ENCODE measurements around the gene B4GALNT4. TPM values are rescaled to one million over a fixed set of nuclear protein-coding genes. Genes with fewer than 3 reads are reported as not detected.

Gene B4GALNT4
- total RNA-seq, 1 donor from 2014 or later = 201 TPM

GRCh38 chr11:381501-382072, 12.3 kb downstream of the B4GALNT4 start:
- Mint-ChIP-seq H3K27me3 (ENCODE audit: low read depth) (peaks cover 2% of the 10 kb centered on the region), H3K36me3 (ENCODE audit: low read depth) (peaks cover 19% of the 10 kb centered on the region), H3K27ac (ENCODE audit: unreplicated experiment) (peak overlapping the region; percentile 65), H3K4me3 (no peak overlapping the region), H3K9me3 (no peaks in the 10 kb centered on the region), H3K4me1 (peaks cover 9% of the 10 kb centered on the region)
- no peak for DNase-seq (ENCODE audit: low read depth, low spot score)
- TF ChIP-seq CTCF (conservative IDR thresholded peaks at IDR 0.05) = no peak

GRCh38 chr11:382081-382629, 12.9 kb downstream of the B4GALNT4 start:
- H3K27ac Mint-ChIP-seq (ENCODE audit: unreplicated experiment) = peak overlapping the region; percentile 65
- H3K4me1 Mint-ChIP-seq = peaks cover 9% of the 10 kb centered on the region
- H3K4me3 Mint-ChIP-seq = peak overlapping the region; percentile 57
- no peak for TF ChIP-seq CTCF (conservative IDR thresholded peaks at IDR 0.05)
- DNase-seq (ENCODE audit: low read depth, low spot score) = no peak
- peaks cover 1% of the 10 kb centered on the region for H3K9me3 Mint-ChIP-seq
- H3K36me3 Mint-ChIP-seq (ENCODE audit: low read depth) = peaks cover 20% of the 10 kb centered on the region
- peaks cover 2% of the 10 kb centered on the region for H3K27me3 Mint-ChIP-seq (ENCODE audit: low read depth)

- H3K27ac Mint-ChIP-seq (ENCODE audit: unreplicated experiment) = no peak overlapping the region
- H3K4me1 Mint-ChIP-seq = peaks cover 6% of the 10 kb centered on the region
- TF ChIP-seq CTCF (conservative IDR thresholded peaks at IDR 0.05) = no peak
- peaks cover 3% of the 10 kb centered on the region for H3K9me3 Mint-ChIP-seq
- H3K36me3 Mint-ChIP-seq (ENCODE audit: low read depth) = peaks cover 14% of the 10 kb centered on the region
- peak overlapping the region; percentile 76 for H3K4me3 Mint-ChIP-seq
- peaks cover 6% of the 10 kb centered on the region for H3K27me3 Mint-ChIP-seq (ENCODE audit: low read depth)
- no peak for DNase-seq (ENCODE audit: low read depth, low spot score)
Observed at GRCh38 chr11:383431-383830, 14.1 kb downstream of the B4GALNT4 start.

GRCh38 chr11:384511-384910, 15.2 kb downstream of the B4GALNT4 start:
- H3K9me3 Mint-ChIP-seq = peaks cover 3% of the 10 kb centered on the region
- peaks cover 6% of the 10 kb centered on the region for H3K4me1 Mint-ChIP-seq
- no peak for TF ChIP-seq CTCF (conservative IDR thresholded peaks at IDR 0.05)
- H3K4me3 Mint-ChIP-seq = no peak overlapping the region
- peaks cover 8% of the 10 kb centered on the region for H3K36me3 Mint-ChIP-seq (ENCODE audit: low read depth)
- peaks cover 6% of the 10 kb centered on the region for H3K27me3 Mint-ChIP-seq (ENCODE audit: low read depth)
- H3K27ac Mint-ChIP-seq (ENCODE audit: unreplicated experiment) = no peak overlapping the region
- no peak for DNase-seq (ENCODE audit: low read depth, low spot score)

- H3K27me3 Mint-ChIP-seq (ENCODE audit: low read depth) = peaks cover 6% of the 10 kb centered on the region
- peaks cover 8% of the 10 kb centered on the region for H3K36me3 Mint-ChIP-seq (ENCODE audit: low read depth)
- H3K27ac Mint-ChIP-seq (ENCODE audit: unreplicated experiment) = no peak overlapping the region
- peaks cover 3% of the 10 kb centered on the region for H3K9me3 Mint-ChIP-seq
- H3K4me3 Mint-ChIP-seq = no peak overlapping the region
- TF ChIP-seq CTCF (conservative IDR thresholded peaks at IDR 0.05) = no peak
- peaks cover 6% of the 10 kb centered on the region for H3K4me1 Mint-ChIP-seq
- DNase-seq (ENCODE audit: low read depth, low spot score) = no peak
Observed at GRCh38 chr11:385594-386351, 16.5 kb downstream of the B4GALNT4 start.

Data from neural crest cell (in vitro differentiated cells).